Effector CD4-positive, alpha-beta T cell (primary cell): ENCODE measurements around the gene NOS3.
"Not testable (repeated sequence)": the region's sequence is repeated elsewhere in the genome, so short reads cannot be mapped to it uniquely, and the experiment has no call there.

Experiments used
- DNase-seq: peaks from one replicate; pipeline ENCODE4 v3.0.0-alpha.2; 2020

The NOS3 gene

DNA sequence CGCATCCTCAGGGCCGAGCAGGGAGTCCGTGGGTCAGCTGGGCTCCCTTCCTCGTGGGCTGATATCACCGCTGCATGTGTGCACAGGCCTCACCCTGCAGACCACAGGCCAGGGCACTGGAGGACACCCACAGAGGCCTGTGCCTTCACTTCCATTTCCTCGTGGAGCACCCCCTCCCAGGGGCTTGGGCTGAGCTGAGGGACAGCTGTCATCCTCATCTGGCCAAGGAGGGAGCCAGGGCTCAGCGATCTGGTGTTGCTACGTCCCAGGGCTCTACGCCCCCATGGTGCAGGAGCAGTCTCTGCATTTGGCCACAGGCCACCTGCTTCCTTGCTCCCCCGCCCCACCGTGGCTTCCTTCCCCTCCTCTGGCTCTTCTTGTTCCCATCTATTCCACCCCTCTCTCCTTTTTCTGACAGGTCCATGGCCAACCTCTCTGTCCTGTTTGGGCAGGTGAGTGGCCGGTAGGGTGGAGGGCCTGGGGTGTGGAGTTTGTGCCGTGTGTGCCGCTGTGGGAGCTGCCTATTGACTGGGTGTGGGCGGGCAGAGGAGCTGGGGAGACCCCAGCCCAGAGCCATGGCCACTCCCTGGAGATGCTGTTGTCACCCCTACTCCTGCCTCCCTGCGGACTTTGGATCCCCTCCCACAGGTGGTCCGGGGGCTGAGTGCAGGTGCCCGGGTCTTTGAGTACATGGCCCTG is 49.2 kb downstream of the NOS3 start:
- no peak for DNase-seq

DNA sequence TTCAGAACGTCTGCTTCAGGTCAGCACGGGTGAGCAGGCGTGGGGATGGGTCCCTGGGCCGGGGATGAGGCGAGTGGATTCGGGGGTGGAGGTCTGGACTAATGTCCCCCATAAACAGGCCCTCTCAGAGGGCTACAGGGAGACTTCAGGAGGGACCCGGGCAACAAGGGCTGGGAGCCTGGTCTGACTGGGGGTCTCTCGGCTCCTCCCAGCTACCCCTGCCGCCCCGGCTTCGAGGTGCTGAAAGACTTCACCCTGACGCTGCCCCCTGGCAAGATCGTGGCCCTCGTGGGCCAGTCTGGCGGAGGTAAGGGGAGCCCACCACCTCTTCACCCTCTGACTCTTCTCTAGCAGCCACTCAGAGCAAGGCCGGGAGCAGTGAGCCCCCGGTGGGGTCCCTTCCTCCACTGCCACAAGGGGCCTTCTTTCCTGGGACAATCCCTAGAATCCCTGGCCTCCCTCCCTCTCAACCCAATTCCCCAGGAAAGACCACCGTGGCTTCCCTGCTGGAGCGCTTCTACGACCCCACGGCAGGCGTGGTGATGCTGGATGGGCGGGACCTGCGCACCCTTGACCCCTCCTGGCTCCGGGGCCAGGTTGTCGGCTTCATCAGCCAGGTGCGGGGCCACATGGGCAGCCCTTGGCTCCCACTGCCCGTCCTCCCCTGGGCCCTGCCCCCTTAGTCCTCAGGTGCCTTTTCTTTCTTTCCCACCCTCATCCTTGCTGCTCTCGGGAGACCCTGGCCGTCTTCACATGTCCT is 50.0 kb downstream of the NOS3 start:
- DNase-seq, result no peak

DNA sequence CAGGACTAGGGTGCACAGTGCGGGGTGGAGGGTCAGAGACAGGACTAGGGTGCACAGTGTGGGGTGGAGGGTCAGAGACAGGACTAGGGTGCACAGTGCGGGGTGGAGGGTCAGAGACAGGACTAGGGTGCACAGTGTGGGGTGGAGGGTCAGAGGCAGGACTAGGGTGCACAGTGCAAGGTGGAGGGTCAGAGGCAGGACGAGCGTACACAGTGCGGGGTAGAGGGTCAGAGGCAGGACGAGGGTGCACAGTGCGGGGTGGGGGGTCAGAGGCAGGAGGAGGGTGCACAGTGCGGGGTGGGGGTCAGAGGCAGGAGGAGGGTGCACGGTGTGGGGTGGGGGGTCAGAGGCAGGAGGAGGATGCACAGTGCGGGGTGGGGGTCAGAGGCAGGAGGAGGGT is 52.6 kb downstream of the NOS3 start:
- DNase-seq, result not testable (repeated sequence)

DNA sequence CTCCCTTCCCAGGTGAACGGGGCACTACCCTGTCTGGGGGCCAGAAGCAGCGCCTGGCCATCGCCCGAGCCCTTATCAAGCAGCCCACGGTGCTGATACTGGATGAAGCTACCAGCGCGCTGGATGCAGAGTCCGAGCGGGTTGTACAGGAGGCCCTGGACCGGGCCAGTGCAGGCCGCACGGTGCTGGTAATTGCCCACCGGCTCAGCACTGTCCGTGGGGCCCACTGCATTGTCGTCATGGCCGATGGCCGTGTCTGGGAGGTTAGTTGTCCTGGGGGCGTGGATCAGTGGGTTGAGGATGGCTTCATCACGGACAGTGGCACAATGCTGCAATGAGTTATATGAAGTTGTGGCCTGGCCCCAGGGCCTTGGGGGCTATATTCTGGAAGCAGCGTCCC is 53.1 kb downstream of the NOS3 start:
- DNase-seq, result no peak

DNA sequence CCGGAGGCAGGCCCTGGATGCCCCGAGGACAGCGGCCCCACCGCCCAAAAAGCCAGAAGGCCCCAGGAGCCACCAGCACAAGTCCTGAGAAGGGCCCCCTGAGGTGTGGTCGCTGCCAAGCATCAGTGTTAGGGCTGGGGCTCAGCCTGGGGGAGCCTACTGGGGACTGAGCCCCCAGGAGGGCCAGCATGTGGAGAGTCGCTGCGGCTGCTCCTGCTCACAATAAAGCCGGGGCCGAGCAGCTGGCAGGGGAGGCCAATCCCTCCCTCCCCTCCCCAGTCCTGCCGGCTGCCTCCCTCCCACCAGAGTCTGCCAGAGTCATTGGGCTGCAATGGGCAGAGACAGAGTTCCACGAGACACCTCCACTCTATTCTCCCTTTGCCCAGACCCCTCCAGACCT is 54.4 kb downstream of the NOS3 start:
- DNase-seq, result no peak

DNA sequence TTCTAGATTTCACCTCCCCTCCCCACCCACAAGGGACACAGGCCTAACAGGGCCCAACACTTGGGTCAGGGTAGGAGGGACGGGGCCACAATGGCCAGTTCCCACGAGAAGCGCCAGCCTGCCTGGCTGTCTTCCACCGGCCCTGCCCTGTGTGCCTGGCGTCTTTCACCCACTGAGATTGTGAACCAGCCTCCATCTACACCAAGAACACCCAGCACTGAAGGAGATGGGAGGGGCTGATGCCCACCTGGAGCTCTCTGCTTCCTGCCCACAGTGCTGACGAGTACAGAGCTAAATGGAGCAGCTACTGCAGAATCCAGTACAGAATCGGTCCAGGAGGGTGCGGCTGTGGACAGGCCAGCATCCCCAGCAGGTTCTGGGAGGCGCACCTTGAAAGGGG is 55.1 kb downstream of the NOS3 start:
- no peak for DNase-seq

DNA sequence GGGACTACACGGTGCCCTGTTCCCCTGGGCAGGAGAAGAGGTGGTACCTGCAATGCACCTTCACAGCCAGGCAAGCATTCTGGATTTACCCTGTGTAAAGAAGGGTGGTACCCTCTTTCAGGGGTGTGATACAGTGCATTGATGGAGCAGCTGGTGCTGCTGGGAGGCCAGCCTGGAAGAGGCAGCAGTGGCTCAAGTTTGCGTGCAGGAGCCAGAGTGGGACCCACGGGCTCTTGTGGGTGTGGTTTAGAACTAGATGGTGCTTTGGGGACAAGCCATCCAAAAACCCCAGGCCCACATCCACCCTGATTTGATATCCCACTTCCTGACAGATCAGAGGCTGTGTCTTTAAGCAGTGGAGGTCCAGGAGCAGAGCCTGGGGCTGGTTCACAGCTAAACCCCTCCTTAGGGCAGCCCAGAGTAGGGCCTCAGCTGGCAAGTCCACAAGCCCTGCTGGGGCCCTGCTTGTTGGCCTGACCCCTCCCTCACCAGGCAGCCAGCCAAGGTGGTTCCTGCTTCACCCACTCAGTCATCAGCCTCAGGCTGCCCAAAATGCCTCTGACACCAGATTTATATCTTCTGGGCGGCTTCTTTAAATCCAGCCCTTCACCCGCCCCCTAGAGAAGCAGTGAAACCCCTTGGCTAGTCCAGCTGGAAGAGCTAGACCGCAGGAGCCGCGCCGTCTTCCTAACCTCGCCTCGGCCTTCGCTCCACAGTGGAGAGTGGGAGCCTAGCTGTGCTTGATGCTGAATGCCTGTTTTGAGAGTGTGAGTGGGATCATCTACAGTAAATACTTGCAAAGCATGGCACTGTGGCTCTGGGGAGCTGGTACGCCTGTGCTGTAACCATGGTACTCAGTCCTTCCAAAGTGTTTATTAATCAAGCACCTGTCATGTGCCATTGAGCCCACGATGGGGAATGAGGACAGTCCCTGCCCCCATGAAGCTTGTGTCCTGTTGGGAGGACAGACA is 56.1 kb downstream of the NOS3 start:
- DNase-seq, result no peak

DNA sequence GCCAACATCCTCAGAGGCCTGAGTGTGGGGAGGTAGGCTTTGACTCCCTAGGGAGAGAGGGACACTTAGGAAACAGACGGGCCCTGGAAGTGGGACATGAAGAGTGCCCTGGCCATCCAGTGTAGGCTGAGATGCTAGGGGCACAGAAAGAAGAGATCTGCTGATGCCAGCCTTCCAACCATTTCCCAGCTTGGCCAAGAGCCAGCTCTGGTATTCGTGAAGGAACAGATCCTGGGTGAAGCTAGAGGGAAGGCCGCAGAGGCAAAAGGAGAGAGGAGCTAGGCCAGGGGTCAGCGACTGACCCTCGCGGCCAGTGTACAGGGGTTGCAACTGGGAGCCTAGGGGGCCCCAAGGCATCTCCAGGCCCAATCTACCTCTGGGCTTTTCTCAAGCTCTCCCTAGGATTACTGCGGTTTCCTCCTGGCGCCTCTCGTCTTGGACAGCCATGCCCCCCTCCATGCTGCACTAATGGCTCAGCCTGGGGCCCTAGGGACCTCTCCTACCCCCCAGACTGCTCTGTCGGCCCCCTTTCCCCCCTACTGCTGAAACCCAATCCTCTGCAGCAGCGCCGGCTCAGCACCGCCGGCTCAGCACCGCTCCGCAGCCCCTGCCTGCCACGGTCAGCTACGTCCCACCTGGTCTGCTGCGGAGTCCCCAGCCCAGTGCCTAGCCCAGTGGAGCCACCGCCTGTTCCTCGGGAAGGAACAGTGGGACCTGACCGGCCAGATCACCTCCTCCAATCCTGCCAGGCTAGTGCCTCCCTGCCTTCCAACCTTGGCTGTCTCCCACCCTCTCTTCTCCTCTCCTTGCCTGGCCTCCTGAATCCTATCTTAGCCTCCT is 57.4 kb downstream of the NOS3 start, which contains the start of gene ASIC3:
ASIC3 (plus strand) TSS at position 556 of the 840 bp plus-strand sequence. CDS start 355 bp downstream, outside the sequence.
- no peak for DNase-seq

DNA sequence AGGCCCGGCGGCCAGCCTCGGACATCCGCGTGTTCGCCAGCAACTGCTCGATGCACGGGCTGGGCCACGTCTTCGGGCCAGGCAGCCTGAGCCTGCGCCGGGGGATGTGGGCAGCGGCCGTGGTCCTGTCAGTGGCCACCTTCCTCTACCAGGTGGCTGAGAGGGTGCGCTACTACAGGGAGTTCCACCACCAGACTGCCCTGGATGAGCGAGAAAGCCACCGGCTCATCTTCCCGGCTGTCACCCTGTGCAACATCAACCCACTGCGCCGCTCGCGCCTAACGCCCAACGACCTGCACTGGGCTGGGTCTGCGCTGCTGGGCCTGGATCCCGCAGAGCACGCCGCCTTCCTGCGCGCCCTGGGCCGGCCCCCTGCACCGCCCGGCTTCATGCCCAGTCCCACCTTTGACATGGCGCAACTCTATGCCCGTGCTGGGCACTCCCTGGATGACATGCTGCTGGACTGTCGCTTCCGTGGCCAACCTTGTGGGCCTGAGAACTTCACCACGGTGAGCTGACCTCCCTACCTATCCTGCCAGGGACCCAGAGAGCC is 58.2 kb downstream of the NOS3 start:
- no peak for DNase-seq

DNA sequence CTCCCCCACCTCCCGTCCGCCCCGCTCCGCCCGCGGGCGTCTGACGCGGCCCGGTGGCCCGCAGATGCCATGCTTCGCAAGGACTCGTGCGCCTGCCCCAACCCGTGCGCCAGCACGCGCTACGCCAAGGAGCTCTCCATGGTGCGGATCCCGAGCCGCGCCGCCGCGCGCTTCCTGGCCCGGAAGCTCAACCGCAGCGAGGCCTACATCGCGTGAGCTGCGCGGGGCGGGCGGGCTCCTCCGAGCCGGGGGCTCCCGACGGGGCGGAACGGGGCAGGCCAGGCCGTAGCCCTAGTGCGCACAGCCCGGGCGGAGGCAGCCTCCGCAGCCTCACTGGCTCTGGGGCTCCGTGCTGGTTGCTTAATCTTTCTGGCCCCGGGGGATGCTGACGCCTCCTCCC is 60.3 kb downstream of the NOS3 start:
- peak; percentile 39 for DNase-seq

DNA sequence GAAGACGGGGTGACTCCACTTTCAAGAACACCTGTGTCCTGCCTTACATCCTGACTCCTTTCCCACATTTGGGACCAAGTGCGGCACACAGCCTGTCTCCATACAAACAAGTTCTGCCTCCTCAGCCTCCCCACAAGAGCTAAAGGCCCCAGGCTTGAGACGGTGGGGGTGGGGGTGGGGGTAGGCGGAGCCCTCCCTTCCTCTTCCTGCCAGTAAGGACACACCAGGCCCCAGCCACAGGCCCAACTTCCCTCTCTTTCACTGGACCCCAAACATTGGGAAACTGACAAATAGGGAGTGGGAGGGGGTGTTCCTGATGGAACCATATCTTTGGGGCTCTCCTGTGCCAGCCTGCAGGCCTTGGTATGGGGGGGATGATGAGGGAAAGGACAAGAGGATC is 62.3 kb downstream of the NOS3 start:
- DNase-seq, result no peak

DNA sequence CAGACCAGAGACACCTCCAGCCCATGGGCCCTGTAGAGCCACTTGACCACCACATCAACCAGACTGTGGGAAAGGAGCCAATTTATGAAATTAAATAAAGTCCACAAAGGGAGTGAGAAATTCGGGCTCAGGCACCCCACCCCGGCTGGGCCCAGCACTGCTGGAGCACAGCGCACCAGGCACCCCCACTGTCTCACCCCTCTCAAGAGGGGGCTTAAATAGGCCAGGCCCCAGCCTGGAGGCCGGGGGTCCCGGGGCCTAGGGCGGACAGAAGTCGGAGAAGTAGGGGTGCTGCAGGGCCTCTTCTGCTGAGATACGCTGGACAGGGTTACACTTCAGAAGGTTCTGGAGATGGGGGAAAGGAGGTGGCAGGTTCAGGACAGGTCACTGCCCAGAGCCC is 62.9 kb downstream of the NOS3 start:
- no peak for DNase-seq

DNA sequence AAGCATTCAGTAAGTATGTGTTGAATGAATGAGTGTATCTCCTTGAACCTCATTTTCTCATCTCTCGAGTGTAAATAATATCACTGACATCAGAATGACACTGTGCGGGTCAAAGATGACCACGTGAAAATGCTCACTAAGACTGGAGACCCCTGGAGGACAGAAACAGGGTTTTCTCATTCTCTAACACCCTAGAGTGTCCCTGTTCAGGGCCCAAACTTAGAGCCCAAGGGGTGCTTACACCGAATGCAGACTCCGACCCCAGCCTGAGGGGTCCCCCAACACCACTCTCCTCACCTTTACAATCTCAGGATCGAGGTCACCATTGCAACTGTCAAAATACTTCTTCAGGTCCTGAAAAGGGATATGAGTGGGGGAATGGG is 65.5 kb downstream of the NOS3 start:
- DNase-seq, result no peak

DNA sequence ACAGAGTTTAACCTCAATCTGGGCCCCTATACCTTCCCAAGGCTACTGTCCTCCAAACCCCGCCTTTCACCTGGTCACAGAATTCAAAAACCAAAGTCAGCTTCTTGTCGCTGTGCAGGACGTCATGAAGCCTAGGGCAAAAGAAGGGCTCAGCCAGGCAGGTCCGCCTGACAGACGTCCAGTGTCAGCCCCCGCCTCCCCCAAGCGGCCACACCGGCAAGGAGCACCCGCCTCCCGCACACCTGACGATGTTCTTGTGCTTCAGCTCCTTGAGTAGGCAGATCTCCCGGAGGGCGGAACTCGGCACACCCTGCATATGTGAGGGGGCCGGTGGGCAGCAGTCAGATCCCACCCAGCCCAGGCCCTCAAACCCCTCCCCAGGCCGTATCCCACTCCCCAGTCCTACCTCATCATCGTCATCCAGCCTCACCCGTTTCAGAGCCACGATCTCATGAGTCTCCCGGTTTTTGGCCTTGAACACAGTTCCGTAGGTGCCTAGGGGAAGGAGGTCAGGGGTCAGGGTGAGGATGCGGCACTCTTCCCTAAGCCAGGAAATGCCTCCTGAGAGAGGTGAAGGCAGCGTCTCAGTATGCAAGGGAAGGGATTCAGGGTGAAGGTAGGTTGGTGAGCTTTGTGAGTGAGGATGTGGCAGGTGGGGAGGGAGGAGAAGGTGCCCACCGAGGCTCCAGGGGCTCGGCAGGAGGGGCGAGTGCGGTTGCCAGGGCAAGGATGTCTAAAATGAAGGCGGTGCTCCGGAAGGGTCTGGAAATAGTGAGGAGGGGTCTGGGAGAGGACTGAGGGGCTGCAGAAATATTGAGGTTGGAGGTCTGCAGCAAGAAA is 66.1 kb downstream of the NOS3 start:
- no peak for DNase-seq

DNA sequence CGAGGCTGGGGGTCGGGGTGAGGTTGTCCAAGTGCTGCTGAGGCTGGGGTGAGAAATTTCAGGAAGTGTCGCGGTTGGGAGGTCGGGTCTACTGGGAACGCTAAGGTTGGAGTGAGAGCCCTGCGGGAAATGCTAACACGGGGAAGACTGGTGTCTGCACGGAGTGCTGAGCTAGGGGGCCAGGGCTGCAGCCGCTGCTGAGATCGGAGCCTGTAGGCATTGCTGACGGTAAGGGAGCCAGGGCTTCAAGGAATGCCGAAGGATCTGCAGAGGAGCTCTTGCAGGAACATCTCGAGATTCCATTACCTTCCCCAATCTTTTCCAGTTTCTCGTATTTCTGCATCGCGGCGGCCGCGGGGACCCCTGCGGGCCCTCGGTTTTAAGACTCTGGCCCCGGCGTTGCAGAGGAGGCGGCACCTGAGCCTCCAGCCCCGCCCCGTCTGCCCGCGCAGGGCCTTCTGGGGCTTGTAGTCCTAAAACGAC is 66.7 kb downstream of the NOS3 start, which contains the start of gene CDK5:
CDK5 (minus strand) TSS at position 392 of the 483 bp plus-strand sequence; CDS start at position 343, 49 bp downstream.
- no peak for DNase-seq

DNA sequence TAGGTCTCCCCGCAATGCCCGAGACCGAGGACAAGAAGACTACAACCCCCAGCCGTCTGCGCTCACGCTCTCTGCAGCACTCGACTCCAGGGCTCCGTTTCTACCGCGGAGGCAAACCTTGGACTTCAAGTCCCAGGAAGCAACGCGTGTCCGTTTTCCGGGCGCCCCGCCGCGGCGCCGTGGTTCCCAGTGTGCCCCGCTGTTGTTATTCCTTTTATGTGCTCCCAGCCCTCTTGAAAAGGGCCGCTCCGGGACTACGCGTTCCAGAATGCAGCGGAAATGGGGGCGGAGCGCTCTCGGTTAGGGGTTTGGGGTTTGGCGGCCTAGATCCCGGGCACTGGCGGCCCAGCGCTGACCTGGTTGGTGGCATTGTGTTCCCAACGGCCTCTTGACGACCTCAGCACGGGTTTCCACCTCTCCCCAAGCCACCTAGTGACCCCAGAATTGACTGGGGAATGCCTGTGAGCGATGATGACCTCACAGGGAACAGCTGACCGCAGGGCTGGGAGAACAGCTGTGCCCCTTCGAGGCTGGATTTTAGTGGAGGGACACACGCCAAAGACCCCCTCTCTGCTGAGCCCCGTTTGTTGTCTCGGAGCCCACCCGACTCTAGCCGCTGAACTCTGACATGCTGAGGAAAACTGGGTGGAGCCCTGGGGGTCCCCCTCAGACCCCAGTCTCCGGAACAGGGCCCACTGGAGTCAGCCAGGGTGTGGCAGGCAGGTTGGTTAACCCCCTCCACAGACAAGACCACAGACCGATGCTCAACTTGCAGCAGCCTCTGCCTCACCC is 67.4 kb downstream of the NOS3 start:
- peak; percentile 97 for DNase-seq

DNA sequence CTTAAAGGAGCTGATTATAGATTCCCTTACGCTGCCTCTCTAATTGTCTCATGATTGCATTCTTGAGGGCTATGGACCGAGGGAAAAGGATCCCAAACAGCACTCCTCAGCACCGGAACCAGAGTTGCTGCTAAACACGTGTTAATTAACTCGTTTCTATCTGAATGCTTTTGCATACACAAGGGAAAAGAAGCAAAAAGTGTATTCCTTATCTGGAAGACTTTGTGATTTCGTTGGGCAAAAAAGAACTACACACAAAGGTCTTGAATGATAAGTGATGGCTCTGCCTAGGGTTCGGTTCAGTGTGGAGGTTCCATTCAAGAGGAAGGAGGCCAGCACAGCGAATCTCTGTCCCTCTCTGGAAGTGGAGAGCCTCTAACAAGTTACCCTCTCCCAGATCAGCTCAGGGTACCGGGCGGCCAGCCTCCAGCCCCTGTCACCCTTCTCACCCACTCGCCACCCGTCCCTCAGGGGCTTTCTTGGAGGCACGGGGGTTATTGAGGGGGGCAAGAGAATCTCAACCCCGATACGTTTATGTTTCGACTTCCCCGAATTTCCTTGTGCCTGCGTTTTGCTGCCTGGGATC is 68.1 kb downstream of the NOS3 start:
- DNase-seq, result no peak

DNA sequence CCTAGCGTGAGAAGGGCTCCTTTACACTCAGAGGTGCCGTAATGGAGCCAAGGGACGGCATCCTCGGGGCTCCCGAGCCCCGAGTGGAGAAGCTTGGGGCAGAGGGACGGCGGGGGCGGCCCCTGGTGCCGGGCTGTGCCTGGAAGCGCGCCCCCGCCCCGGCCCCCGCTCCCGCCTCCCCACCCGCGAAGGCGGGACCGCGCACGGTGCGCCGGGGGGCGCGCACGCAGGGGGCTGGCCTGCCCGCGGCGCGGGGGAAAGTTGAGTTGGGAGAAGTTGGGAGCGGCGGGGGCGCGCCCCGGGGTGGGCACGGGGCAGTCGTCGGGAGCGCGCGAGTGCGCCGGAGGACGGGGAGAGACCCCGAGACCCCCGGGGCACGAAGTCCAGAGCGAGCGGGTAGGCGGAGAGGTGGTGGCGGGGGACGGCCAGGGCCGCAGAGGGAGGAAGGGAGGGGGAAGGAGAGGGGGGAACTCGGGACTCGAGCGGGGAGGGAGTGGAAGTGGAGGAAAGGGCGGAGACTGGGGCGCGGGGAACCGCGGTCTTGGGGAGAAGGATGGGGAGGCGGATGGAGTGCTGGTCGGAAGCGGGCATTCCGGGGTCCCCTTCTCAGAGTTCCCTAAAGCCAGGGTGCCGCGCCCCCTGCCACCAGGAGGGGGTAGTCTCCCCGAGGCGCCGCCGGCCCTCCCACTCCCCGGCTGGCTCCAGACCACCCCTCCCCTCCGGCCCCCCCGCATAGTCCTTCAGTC is 68.7 kb downstream of the NOS3 start, which contains the start of gene SLC4A2:
SLC4A2 (plus strand) TSS at position 223 of the 746 bp plus-strand sequence. CDS start 2,399 bp downstream, outside the sequence.
- DNase-seq, result peak; percentile 48

DNA sequence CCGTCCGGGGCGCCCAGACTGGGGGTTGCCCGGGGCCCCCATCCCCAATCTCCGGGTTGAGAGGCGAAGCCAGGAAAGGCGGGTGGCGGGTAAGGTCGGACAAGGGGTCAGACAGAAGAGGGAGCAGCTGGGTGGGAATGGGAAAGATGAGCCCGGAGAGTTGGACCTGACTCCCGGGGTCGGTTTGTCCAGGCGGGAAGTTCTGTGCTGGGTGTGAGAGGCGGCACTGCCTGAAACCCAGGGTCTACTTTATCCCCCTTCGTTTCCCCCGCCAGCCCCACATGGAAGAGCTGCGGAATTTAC is 69.2 kb downstream of the NOS3 start:
- DNase-seq, result no peak
